RPMI8226 (cell line): ENCODE results near the gene DNAJC27.

Experiments used
- DNase-seq: peaks from one replicate; pipeline ENCODE4 v3.0.0-alpha.2; 2015

The DNAJC27 gene

GRCh38 chr2:24970483-24971285 is 1.1 kb downstream of the DNAJC27 start:
- peak; percentile 3 for DNase-seq

GRCh38 chr2:24969784-24970183 is 2.0 kb downstream of the DNAJC27 start:
- no peak for DNase-seq

- no peak for DNase-seq
Measured at GRCh38 chr2:24961903-24962302, 9.9 kb downstream of the DNAJC27 start.

- no peak for DNase-seq
Measured at GRCh38 chr2:24959761-24960160, 12.0 kb downstream of the DNAJC27 start.

- no peak for DNase-seq
Measured at GRCh38 chr2:24958411-24958935, 13.3 kb downstream of the DNAJC27 start.

- no peak for DNase-seq
Measured at GRCh38 chr2:24957976-24958375, 13.8 kb downstream of the DNAJC27 start.

GRCh38 chr2:24957221-24957620 is 14.5 kb downstream of the DNAJC27 start:
- DNase-seq = no peak

- no peak for DNase-seq
Measured at GRCh38 chr2:24955921-24956320, 15.8 kb downstream of the DNAJC27 start.

- no peak for DNase-seq
Measured at GRCh38 chr2:24955232-24955631, 16.5 kb downstream of the DNAJC27 start.

GRCh38 chr2:24950102-24950501 is 21.7 kb downstream of the DNAJC27 start:
- DNase-seq = no peak

GRCh38 chr2:24948506-24948905 is 23.2 kb downstream of the DNAJC27 start:
- DNase-seq = no peak

- no peak for DNase-seq
Measured at GRCh38 chr2:24947561-24948157, 24.1 kb downstream of the DNAJC27 start.

- DNase-seq = no peak
Measured at GRCh38 chr2:24945907-24946306, 25.8 kb downstream of the DNAJC27 start.

- DNase-seq = no peak
Measured at GRCh38 chr2:24943427-24944053, 28.2 kb downstream of the DNAJC27 start.

- DNase-seq = no peak
Measured at GRCh38 chr2:24939353-24939752, 32.4 kb downstream of the DNAJC27 start.

GRCh38 chr2:24937236-24937635 is 34.5 kb downstream of the DNAJC27 start:
- DNase-seq = no peak

- DNase-seq = no peak
Measured at GRCh38 chr2:24935145-24935544, 36.6 kb downstream of the DNAJC27 start.

GRCh38 chr2:24932715-24933114 is 39.0 kb downstream of the DNAJC27 start:
- DNase-seq = no peak

- DNase-seq = peak; percentile 80
Measured at GRCh38 chr2:24930768-24931167, 41.0 kb downstream of the DNAJC27 start.

GRCh38 chr2:24929230-24929629 is 42.5 kb downstream of the DNAJC27 start:
- DNase-seq = no peak

- DNase-seq = no peak
Measured at GRCh38 chr2:24928036-24928435, 43.7 kb downstream of the DNAJC27 start.

GRCh38 chr2:24926602-24927252 is 45.0 kb downstream of the DNAJC27 start:
- no peak for DNase-seq

GRCh38 chr2:24926220-24926601 is 45.5 kb downstream of the DNAJC27 start:
- no peak for DNase-seq
